BE2C (cell line): Measurements from ENCODE around the gene RFC3.
A peak's percentile ranks its signal among the peaks of the same experiment; 100 is the strongest.

ENCODE experiments used
- DNase-seq: peaks from one replicate; pipeline ENCODE4 v3.0.0-alpha.2; 2020
- H3K27me3 ChIP-seq: fragments of 250-450 bp; sonication (Bioruptor Pico); 2 replicates; pipeline ENCODE4 v1.5.1; 2020; ENCODE audit warnings: mild to moderate bottlenecking
- H3K36me3 ChIP-seq: fragments of 250-450 bp; sonication (Bioruptor Pico); 2 replicates; pipeline ENCODE4 v1.5.1; 2020; ENCODE audit warnings: mild to moderate bottlenecking
- H3K4me1 ChIP-seq: fragments of 250-450 bp; sonication (Bioruptor Pico); 2 replicates; pipeline ENCODE4 v1.5.1; 2020
- H3K4me3 ChIP-seq: 2 replicates; pipeline ENCODE4 v1.5.1; 2011; ENCODE audit warnings: low read depth, low read length
- H3K9me3 ChIP-seq: fragments of 250-450 bp; sonication (Bioruptor Pico); 2 replicates; pipeline ENCODE4 v1.5.1; 2020
- TF ChIP-seq, protein P1 (sequence below): IDR thresholded peaks from 2 replicates; pipeline ENCODE4 v1.5.1; 2012; ENCODE audit warnings: mild to moderate bottlenecking, low read depth, low read length

RFC3 gene

DNA sequence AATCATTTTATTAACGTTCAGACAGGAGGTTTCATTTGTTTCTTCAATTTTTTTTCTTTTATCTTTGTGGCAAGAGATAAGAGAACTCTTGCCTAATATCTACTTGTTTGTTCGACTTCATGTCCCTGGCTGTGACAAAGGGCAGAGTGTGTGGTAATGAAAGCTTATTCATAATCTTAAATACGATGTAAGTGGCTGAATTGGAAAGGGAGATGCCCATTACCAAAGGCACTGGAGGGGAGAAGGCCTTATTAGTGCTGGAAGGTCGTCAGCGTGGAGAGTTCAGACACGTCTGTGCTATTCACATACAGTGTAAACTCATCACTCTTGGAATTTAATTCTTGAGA lies 54.0 kb downstream of the RFC3 start:
- Histone ChIP-seq H3K36me3 (no peaks in the 10 kb centered on the region; the same call in 1 of the 2 replicates), H3K9me3 (no peaks in the 10 kb centered on the region), H3K4me3 (no peak overlapping the region), H3K27me3 (no peaks in the 10 kb centered on the region), H3K4me1 (peaks cover 10% of the 10 kb centered on the region)
- DNase-seq: no peak
- TF ChIP-seq, protein P1, sequence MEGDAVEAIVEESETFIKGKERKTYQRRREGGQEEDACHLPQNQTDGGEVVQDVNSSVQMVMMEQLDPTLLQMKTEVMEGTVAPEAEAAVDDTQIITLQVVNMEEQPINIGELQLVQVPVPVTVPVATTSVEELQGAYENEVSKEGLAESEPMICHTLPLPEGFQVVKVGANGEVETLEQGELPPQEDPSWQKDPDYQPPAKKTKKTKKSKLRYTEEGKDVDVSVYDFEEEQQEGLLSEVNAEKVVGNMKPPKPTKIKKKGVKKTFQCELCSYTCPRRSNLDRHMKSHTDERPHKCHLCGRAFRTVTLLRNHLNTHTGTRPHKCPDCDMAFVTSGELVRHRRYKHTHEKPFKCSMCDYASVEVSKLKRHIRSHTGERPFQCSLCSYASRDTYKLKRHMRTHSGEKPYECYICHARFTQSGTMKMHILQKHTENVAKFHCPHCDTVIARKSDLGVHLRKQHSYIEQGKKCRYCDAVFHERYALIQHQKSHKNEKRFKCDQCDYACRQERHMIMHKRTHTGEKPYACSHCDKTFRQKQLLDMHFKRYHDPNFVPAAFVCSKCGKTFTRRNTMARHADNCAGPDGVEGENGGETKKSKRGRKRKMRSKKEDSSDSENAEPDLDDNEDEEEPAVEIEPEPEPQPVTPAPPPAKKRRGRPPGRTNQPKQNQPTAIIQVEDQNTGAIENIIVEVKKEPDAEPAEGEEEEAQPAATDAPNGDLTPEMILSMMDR: no peak

DNA sequence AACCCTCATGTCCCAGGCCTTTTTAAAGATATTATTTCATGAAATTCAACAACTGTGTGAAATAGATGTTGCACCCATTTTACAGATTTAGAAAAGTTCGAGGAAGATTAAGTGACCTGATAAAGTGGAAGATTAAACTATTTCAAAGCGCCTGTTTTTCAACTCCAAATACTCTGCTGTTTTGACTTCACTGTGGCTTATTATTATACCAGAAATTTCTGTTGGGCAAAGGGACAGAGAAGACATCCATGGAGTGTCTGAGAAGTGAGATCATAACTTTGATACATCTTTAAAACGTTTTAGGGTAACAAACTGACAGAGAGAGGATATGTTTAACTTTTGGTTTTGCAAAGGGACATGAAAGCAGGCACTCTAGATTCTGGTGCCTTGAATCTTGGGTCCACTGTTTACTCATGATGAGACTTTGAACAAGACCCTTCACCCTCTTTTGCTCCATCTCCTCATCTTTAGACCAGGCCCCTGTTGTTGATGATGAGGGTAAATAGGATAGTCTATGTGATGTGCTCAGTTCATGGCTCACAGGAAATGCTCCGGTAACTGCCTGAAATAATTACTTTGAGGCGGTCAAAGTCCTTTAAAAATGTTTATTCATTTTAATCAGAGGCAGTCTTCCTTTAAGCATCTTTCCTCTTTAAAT lies 55.4 kb downstream of the RFC3 start:
- DNase-seq: no peak
- no peak overlapping the region for H3K4me3 ChIP-seq
- TF ChIP-seq, protein P1: no peak
- H3K27me3 ChIP-seq: no peaks in the 10 kb centered on the region
- H3K4me1 ChIP-seq: peaks cover 13% of the 10 kb centered on the region
- H3K9me3 ChIP-seq: no peaks in the 10 kb centered on the region
- H3K36me3 ChIP-seq: no peaks in the 10 kb centered on the region; the same call in 1 of the 2 replicates

DNA sequence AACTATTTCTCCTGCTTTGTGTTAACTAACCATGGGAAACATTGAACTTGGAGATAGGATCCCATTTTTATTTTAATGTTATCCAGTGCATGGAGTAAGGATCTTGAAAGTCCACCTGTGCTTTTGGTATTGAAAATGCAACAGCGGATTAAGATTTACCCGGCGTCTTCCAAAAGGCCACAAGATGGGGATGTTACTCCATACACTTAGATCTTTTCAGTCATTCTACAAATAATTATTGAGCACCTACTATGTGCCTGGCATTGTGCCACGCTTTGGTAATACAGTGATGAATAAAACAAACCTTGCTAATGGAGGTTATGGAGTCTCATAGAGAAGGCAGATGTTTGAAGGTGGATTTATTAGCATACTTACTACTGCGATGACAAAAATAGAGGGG lies 56.9 kb downstream of the RFC3 start:
- TF ChIP-seq, protein P1: peak; percentile 59
- no peaks in the 10 kb centered on the region for H3K9me3 ChIP-seq
- no peaks in the 10 kb centered on the region for H3K27me3 ChIP-seq
- H3K4me1 ChIP-seq: peaks cover 18% of the 10 kb centered on the region
- H3K36me3 ChIP-seq: no peaks in the 10 kb centered on the region; the same call in 1 of the 2 replicates
- no peak overlapping the region for H3K4me3 ChIP-seq
- DNase-seq: no peak

DNA sequence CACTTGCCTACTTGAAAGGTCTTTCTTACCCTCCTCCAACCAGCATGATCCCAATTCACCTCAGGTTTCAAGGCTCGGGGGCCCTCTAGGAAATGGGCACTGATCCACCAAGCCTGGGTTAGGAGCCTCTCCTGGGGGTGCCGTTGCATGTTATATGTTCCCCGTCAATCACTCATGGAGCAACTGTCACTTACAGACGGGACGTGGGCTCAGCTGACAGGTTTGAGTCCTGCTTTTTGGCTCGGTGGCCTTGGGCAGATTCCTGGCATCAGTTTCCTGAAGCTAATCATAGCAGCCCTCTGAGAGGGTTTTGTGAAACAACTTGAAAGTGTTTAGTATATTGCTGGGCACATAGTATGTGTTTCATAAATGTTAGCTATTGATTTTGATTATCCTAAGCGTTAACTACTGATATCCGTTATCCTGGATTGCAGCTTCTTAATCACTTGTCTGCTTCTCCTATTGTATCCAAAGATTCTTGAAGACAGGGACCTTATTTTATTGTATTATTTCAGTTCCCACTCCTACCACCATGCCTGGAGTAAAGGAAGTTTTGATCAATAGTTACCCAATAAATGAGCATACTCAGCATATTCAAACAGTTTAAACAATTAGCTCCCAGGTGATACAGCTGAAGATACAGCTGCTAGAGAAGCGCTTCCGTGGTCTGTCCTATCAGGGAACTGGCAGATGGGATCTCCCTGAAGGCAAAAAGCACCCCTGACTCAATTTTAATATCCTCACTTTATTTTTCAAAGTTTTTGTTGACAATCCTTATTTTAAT lies 57.9 kb downstream of the RFC3 start:
- Histone ChIP-seq H3K9me3 (no peaks in the 10 kb centered on the region; the same call in 1 of the 2 replicates), H3K4me3 (no peak overlapping the region), H3K27me3 (no peaks in the 10 kb centered on the region), H3K4me1 (peaks cover 18% of the 10 kb centered on the region), H3K36me3 (no peaks in the 10 kb centered on the region; the same call in 1 of the 2 replicates)
- TF ChIP-seq, protein P1: no peak
- no peak for DNase-seq

DNA sequence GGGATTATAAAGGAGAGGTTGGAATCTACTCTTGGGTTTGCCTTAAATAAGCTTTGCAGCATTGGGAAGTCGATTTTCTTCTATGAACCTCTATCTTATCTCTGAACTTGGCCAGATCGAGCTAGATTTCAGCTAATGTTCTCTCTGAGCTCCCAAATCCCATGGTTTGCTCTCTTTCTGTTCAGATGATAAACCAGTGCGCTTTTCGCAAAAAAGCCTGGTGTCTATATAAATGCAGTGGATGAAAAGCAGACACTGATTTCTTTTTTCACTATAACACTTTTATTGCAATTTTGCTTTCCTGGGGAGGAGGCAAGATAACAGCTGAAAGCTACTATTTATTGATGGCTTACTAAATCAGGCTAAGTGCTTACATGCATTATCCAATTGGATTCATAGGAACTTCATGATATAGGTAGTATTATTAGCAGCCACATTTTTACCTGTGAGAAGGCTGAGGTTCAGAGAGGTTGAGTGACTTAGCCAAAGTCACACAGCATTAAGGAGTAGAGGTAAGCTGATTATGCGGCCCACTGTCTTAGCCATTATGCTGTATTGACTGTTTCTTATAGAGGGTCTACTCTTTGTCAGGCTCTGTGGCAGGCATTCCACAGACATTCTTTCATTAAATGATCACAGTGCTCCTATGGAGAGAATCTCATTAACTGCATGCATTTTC lies 58.9 kb downstream of the RFC3 start:
- no peaks in the 10 kb centered on the region; the same call in 1 of the 2 replicates for H3K36me3 ChIP-seq
- H3K4me3 ChIP-seq: no peak overlapping the region
- TF ChIP-seq, protein P1: no peak
- no peaks in the 10 kb centered on the region for H3K27me3 ChIP-seq
- H3K4me1 ChIP-seq: peaks cover 14% of the 10 kb centered on the region
- no peaks in the 10 kb centered on the region; the same call in 1 of the 2 replicates for H3K9me3 ChIP-seq
- no peak for DNase-seq
